MCF 10A (cell line): ENCODE data around the gene KIF18A. TPM values are rescaled to one million over a fixed set of nuclear protein-coding genes. Genes with fewer than 3 reads are reported as not detected.
"Not testable (repeated sequence)": the region's sequence is repeated elsewhere in the genome, so short reads cannot be mapped to it uniquely, and the experiment has no call there.

Experiments used
- BruUV-seq: library from RNA; stranded (reverse); fragments of 400-500 nt; replicated peaks from 2 replicates; lab custom pipeline; 2021; lab: Mats Ljungman, UMichigan
- CTCF ChIA-PET: fragments of 300-600 bp; sonication (Branson Sonifier 250); formaldehyde crosslinking; extraction: SDS; loops from one replicate; lab custom pipeline; 2021; ENCODE audit warnings: antibody characterized with exemption, inconsistent platforms; lab: Yijun Ruan, JAX
- POLR2A ChIA-PET: fragments of 300-600, 350-650 bp; sonication (Branson Sonifier 250); formaldehyde crosslinking; extraction: SDS; loops from one replicate; lab custom pipeline; 2020; ENCODE audit warnings: antibody characterized with exemption, inconsistent platforms; lab: Yijun Ruan, JAX
- DNase-seq: peaks from one replicate; pipeline ENCODE4 v3.0.0-alpha.2; 2018; ENCODE audit not compliant: unreplicated experiment
- H3K27ac Mint-ChIP-seq: one replicate; pipeline ENCODE4 v1.8.0; 2022; ENCODE audit warnings: mild to moderate bottlenecking, low read depth, mixed read lengths; ENCODE audit not compliant: unreplicated experiment
- H3K27me3 Mint-ChIP-seq: one replicate; pipeline ENCODE4 v1.8.0; 2022; ENCODE audit warnings: mixed read lengths; ENCODE audit not compliant: insufficient read depth, unreplicated experiment
- H3K36me3 Mint-ChIP-seq: one replicate; pipeline ENCODE4 v1.8.0; 2022; ENCODE audit warnings: mild to moderate bottlenecking, moderate library complexity, mixed read lengths; ENCODE audit not compliant: insufficient read depth, unreplicated experiment
- H3K4me1 Mint-ChIP-seq: one replicate; pipeline ENCODE4 v1.8.0; 2022; ENCODE audit warnings: mixed read lengths; ENCODE audit not compliant: insufficient read depth, unreplicated experiment
- H3K4me3 Mint-ChIP-seq: one replicate; pipeline ENCODE4 v1.8.0; 2022; ENCODE audit warnings: mild to moderate bottlenecking, moderate library complexity, mixed read lengths; ENCODE audit not compliant: unreplicated experiment
- H3K9me3 Mint-ChIP-seq: one replicate; pipeline ENCODE4 v1.8.0; 2022; ENCODE audit warnings: mixed read lengths; ENCODE audit not compliant: unreplicated experiment
- CTCF ChIP-seq: fragments of 200-600 bp; IDR thresholded peaks from one replicate; pipeline ENCODE4 v1.8.0; 2022; ENCODE audit warnings: antibody characterized with exemption, mild to moderate bottlenecking; ENCODE audit not compliant: unreplicated experiment
- intact Hi-C: fragments of 100-400 bp; cut with micrococcal nuclease; formaldehyde crosslinking; loops from 2 replicates; pipeline ENCODE4 v1.14.1; 2022
- total RNA-seq: library from RNA; stranded (reverse); gene quantifications from 2 replicates; pipeline ENCODE4 v1.2.3, GENCODE V29; 2022

The KIF18A gene
- total RNA-seq, 1 experiment from 2014 or later = 12.9 TPM

DNA sequence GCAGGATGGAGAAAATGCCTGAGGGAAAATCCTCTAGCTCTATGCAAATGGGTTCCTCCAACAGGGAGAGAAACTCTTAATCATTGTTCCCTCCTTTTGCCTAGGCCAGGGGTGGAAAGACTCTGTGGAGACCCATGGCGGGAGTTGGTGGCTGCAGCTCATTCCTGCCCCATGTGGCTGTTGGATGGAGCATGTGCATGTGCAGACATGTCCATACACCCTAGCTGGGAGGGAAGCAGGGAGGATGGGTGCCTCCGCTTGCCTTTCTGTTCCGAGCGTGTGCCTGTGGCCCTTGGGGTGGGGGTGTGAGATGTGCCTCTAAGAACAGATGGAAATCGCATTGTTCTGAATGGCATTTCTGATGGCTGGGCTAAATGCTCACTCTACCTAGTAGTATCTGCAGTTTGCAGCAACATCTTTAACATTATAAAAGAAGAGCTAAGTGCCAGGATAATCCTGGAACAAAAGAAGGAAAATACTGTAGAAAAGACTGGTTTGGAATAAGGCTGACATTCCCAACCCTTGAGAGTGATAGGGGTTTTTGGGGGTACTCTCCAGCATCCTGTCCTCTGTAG is 32.0 kb upstream of the KIF18A start:
- Mint-ChIP-seq H3K27me3 (no peaks in the 10 kb centered on the region), H3K4me1 (peaks cover 7% of the 10 kb centered on the region), H3K9me3 (no peaks in the 10 kb centered on the region), H3K27ac (no peak overlapping the region), H3K36me3 (no peaks in the 10 kb centered on the region), H3K4me3 (no peak overlapping the region)
- ChIA-PET CTCF (interaction anchor here (0.6 to 1.3 kb wide), 3 partner anchors 166 to 423 kb away, joined by 3 to 7 read pairs (median 3); no protein-coding TSS in a partner anchor), POLR2A (interaction anchor here (0.7 to 0.9 kb wide), 2 partner anchors 12 to 15 kb away, joined by 3 read pairs; no protein-coding TSS in a partner anchor)
- BruUV-seq = no TSS peak
- peak; percentile 49 for DNase-seq
- no peak for TF ChIP-seq CTCF
- intact Hi-C loops = no loop called here

DNA sequence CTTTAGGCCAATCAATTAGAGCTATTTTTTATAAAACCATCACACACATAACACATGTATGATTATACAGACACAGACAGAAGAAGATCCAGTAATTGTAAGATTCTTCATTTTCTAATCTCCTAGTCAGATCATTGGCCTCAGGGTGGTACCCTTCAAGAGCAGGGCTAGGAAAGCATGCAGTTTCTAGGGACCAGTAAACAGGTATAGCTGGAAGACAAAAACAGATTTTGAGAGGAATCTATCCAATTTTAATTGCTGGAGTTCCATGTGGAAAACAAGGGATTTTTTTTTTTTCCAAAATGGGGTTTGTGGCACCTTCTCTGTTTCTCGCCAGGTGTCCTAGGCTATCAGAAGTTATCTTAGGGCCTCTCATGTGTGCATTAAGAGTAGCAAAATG is 29.9 kb upstream of the KIF18A start:
- POLR2A ChIA-PET = interaction anchor here (0.6 kb wide), 2 partner anchors 28 to 107 kb away, joined by 3 read pairs; no protein-coding TSS in a partner anchor
- no peak overlapping the region for H3K4me3 Mint-ChIP-seq
- H3K4me1 Mint-ChIP-seq = peaks cover 7% of the 10 kb centered on the region
- DNase-seq = no peak
- H3K27me3 Mint-ChIP-seq = no peaks in the 10 kb centered on the region
- H3K9me3 Mint-ChIP-seq = no peaks in the 10 kb centered on the region
- no peak overlapping the region for H3K27ac Mint-ChIP-seq
- no TSS peak for BruUV-seq
- CTCF ChIA-PET = interaction anchor here (0.6 to 1.3 kb wide), 2 partner anchors 392 to 439 kb away, joined by 3 to 4 read pairs; no protein-coding TSS in a partner anchor
- H3K36me3 Mint-ChIP-seq = peaks cover 7% of the 10 kb centered on the region
- TF ChIP-seq CTCF = no peak
- intact Hi-C loops = no loop called here

GRCh38 chr11:28137366-28137765 is 29.4 kb upstream of the KIF18A start:
- no peaks in the 10 kb centered on the region for H3K9me3 Mint-ChIP-seq

DNA sequence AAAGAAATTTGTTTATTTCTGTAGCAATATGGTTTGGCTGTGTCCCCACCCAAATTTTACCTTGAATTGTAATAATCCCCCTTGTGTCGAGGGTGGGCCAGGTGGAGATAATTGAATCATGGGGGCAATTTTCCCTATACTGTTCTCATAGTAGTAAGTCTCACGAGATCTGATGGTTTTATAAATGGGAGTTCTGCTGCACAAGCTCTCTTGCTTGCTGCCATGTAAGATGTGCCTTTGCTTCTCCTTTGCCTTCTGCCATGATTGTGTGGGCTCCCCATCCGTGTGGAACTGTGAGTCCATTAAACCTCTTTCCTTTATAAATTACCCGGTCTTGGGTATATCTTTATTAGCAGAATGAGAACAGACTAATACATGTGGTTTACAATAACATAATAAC is 28.2 kb upstream of the KIF18A start:
- CTCF ChIA-PET, DNase-seq, H3K9me3 Mint-ChIP-seq, intact Hi-C loops, H3K27ac Mint-ChIP-seq, H3K27me3 Mint-ChIP-seq, H3K4me1 Mint-ChIP-seq, BruUV-seq, H3K4me3 Mint-ChIP-seq, H3K36me3 Mint-ChIP-seq: not testable (repeated sequence)
- POLR2A ChIA-PET = interaction anchor here (0.7 to 1.7 kb wide), 2 partner anchors 11 to 1003 kb away, joined by 3 read pairs; no protein-coding TSS in a partner anchor

More at GRCh38 chr11:28137366-28137765, 29.4 kb upstream of the KIF18A start:
- intact Hi-C loops = no loop called here
- H3K27me3 Mint-ChIP-seq = no peaks in the 10 kb centered on the region
- BruUV-seq = no TSS peak
- POLR2A ChIA-PET = interaction anchor here (0.6 kb wide), 2 partner anchors 27 to 108 kb away, joined by 3 read pairs; no protein-coding TSS in a partner anchor
- CTCF ChIA-PET = no interaction called here
- peaks cover 7% of the 10 kb centered on the region for H3K36me3 Mint-ChIP-seq
- peaks cover 7% of the 10 kb centered on the region for H3K4me1 Mint-ChIP-seq
- no peak overlapping the region for H3K4me3 Mint-ChIP-seq
- no peak for DNase-seq
- H3K27ac Mint-ChIP-seq = no peak overlapping the region
- TF ChIP-seq CTCF = no peak
